GM12865 (cell line): ENCODE measurements around the gene STAB2.

Source experiments
- DNase-seq: peaks from one replicate; pipeline ENCODE4 v3.0.0; 2010; ENCODE audit warnings: low read depth
- H3K4me3 ChIP-seq: 2 replicates; pipeline ENCODE4 v1.5.1; 2011; ENCODE audit warnings: mild to moderate bottlenecking, low read depth, low read length, control low read depth
- TF ChIP-seq, protein P1 (sequence below): IDR thresholded peaks from 2 replicates; pipeline ENCODE4 v1.5.1; 2011; ENCODE audit warnings: low read length, control low read depth, low read depth, inconsistent platforms; ENCODE audit not compliant: insufficient read depth; ENCODE audit errors: missing control alignments

The STAB2 gene

DNA sequence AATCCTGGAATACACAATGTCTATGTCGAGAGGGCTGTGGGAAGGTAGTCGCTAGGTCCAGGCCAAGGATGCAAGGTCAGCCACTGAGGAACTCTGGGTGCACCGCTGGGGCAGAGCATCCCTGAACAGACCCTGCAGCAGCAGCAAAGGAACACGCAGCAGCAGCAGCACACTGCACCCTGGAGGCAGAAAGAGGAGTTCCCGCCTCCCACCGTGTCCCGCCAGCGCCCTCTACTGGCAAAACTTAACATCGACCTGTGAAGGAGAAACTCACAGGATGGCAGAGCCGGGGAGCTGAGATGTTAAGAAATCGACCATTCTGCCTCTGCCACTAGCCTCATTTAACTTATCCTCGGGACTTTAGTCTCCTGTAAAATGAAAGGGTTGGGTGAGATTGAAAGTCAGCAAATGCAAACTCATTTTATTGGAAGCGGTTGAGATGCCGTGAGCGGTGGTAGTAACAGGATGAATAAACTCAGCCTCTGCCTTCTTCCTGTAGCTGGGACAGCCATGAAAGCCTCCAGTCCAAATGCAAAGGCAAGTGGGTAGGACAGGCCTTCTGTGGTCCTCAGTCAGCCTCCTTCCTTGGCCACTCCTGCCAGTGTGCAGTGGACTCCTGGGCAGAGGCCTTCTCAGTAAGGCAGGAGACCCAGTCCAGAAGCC lies 45.6 kb downstream of the STAB2 start:
- TF ChIP-seq, protein P1, sequence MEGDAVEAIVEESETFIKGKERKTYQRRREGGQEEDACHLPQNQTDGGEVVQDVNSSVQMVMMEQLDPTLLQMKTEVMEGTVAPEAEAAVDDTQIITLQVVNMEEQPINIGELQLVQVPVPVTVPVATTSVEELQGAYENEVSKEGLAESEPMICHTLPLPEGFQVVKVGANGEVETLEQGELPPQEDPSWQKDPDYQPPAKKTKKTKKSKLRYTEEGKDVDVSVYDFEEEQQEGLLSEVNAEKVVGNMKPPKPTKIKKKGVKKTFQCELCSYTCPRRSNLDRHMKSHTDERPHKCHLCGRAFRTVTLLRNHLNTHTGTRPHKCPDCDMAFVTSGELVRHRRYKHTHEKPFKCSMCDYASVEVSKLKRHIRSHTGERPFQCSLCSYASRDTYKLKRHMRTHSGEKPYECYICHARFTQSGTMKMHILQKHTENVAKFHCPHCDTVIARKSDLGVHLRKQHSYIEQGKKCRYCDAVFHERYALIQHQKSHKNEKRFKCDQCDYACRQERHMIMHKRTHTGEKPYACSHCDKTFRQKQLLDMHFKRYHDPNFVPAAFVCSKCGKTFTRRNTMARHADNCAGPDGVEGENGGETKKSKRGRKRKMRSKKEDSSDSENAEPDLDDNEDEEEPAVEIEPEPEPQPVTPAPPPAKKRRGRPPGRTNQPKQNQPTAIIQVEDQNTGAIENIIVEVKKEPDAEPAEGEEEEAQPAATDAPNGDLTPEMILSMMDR, result peak; percentile 100
- no peak overlapping the region for H3K4me3 ChIP-seq
- peak; percentile 87 for DNase-seq

DNA sequence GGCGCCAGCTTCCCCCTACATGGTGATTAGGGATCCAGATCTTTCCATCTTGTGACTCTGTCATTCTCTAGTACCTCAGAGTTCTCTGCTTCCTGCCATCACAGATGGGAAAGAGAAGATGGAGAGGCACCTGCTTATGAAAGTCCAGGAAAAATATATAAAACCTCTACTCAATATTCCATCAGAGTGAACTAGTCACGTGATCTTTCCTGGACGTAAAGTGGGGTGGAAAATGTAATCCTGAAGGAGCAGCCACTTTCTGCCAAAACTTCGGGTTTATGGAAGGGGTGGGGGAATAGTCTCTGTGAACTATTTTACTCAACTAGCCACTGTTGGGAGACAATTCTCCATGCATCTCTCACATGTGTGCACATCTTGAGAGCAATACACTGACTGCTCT lies 47.7 kb downstream of the STAB2 start:
- TF ChIP-seq, protein P1, result no peak
- no peak overlapping the region for H3K4me3 ChIP-seq
- no peak for DNase-seq

DNA sequence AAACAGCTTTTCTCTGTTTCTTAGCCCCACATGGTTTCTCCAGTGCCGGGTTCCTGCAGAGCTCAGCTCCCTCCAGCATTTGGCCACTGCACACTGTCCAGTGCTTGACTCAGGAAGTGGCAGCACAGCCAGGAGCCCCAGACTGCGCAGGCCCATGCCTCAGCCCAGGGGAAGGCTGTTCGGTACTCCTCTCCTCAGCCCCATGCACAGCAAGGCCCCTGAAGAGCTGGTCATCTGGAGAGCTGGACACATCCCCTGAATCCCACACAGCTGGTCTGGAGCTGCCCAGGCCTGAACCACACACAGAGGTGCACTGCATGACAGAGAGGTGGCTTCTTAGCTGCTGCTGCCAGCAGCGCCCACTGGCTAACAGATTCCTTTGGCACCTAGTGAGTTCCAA lies 48.3 kb downstream of the STAB2 start:
- H3K4me3 ChIP-seq, result no peak overlapping the region
- TF ChIP-seq, protein P1, result no peak
- peak; percentile 6 for DNase-seq

DNA sequence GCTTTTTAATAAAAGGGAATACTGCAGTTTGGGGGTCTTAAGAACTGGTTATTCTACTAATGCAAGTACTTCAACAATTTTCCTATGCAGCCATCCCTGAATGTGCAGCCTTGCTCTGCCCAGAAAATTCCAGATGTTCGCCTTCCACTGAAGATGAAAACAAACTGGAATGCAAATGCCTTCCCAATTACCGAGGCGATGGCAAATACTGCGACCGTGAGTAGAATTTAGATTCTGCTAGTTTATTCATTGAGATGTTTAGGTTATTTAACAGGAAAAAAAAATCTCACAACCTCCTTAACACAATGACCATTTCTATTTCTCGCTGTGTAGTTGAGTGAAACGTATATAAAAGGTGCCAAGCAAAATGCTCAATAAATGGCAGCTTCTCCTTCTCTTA lies 49.9 kb downstream of the STAB2 start:
- H3K4me3 ChIP-seq, result no peak overlapping the region
- TF ChIP-seq, protein P1, result no peak
- DNase-seq, result no peak

DNA sequence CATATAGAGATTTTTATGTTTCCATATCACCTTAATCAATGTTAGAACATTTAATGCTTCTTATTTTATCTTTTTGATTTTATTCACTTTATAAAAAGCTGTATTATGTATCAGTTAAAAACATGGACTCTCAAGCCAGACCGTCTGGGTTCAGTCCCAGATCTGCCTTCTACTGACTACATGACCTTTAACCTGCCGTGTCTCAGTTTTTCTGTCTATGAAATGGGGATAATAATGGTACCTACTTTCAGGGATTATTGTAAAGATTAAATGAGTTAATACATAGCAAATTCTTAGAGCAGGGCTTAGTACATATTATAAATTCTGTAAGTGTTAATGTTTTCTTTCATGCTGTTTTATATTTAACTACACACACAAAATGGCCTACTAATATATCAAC lies 50.4 kb downstream of the STAB2 start:
- DNase-seq, result no peak
- TF ChIP-seq, protein P1, result no peak
- H3K4me3 ChIP-seq, result no peak overlapping the region

DNA sequence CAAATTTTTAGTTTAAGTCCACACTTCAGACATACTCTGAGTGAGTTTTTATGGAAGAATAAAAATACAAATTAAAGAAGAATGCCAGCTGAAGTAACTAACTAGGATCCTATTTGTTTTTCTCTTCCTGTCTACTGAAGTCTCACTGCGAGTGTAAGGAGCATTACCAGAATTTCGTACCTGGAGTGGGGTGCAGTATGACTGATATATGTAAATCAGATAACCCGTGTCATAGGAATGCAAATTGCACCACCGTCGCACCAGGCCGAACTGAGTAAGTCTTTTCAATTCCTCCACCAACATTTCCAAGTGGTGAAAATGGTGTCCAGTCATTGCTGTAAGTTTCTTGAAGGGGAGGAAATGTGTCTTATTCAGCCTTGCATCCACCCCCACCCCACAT lies 52.9 kb downstream of the STAB2 start:
- DNase-seq, result peak; percentile 29
- TF ChIP-seq, protein P1, result no peak
- H3K4me3 ChIP-seq, result no peak overlapping the region

DNA sequence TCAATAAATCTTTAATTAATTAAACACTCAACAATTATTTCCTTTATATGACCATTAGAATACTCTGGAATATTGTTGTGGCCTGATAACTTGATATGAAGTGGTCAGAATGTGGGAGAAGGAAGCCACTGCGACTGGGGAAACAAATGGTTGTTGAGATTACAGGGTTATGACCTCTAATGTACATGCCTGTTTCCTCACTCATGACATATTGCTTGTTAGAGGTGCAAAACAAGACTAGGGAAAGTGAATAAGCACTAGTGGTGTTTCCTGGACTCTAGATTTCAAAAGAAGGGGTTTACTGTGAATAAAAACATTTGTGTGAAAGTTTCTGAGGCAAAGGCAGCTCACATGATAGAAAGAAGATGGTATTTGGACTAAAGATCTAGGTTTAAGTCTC lies 53.3 kb downstream of the STAB2 start:
- TF ChIP-seq, protein P1, result no peak
- no peak overlapping the region for H3K4me3 ChIP-seq
- peak; percentile 62 for DNase-seq
